Measurements from ENCODE around the gene IL17RA.

DNA sequence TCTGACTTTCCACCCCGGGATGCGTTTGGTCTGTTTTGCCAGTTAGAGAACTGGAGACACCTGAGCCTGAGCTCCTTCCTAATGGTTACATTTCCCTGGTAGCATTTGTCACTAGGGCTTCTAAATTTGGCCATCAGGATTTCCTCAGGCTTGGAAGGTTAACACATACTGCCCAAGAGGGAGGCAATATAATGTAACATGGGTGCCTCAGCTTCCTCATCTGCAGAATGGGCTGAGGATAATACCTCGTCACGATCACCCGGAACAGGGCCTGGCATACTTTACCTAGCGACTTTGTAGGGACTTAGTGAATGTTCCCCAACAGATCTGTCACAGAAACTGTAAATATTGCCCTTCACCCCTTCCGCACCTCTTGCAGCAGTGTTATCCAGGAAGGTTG is 11.3 kb downstream of the IL17RA start:
- TF ChIP-seq, protein P1, sequence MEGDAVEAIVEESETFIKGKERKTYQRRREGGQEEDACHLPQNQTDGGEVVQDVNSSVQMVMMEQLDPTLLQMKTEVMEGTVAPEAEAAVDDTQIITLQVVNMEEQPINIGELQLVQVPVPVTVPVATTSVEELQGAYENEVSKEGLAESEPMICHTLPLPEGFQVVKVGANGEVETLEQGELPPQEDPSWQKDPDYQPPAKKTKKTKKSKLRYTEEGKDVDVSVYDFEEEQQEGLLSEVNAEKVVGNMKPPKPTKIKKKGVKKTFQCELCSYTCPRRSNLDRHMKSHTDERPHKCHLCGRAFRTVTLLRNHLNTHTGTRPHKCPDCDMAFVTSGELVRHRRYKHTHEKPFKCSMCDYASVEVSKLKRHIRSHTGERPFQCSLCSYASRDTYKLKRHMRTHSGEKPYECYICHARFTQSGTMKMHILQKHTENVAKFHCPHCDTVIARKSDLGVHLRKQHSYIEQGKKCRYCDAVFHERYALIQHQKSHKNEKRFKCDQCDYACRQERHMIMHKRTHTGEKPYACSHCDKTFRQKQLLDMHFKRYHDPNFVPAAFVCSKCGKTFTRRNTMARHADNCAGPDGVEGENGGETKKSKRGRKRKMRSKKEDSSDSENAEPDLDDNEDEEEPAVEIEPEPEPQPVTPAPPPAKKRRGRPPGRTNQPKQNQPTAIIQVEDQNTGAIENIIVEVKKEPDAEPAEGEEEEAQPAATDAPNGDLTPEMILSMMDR (IDR thresholded peaks at IDR 0.05; ENCODE audit: insufficient read depth, low read length, poor library complexity, severe bottlenecking), result no peak
- TF ChIP-seq EZH2phosphoT487 (conservative IDR thresholded peaks at IDR 0.05; ENCODE audit: low read length), result no peak
